Lower lobe of right lung (tissue), 2 donors: ENCODE results near the gene CYBRD1. TPM values are rescaled to one million over a fixed set of nuclear protein-coding genes. Genes with fewer than 3 reads are reported as not detected.
A peak's percentile ranks its signal among the peaks of the same experiment; 100 is the strongest.

ENCODE experiments used
- ATAC-seq, 2 donors: fragments of 200-7000 bp; cut with Tn5 transposase; one replicate each; pipeline ENCODE4 v1.9.1; 2020 to 2022; ENCODE audit warnings: mild to moderate bottlenecking in 2 of 2, moderate library complexity in 2 of 2
- DNase-seq: peaks from one replicate; pipeline ENCODE4 v3.0.0-alpha.2; 2020
- H3K27ac ChIP-seq: fragments of 200-600 bp; one replicate; pipeline ENCODE4 v1.8.0; 2022
- H3K27me3 ChIP-seq: fragments of 200-600 bp; one replicate; pipeline ENCODE4 v1.8.0; 2022; ENCODE audit warnings: low read depth
- H3K36me3 ChIP-seq: fragments of 200-600 bp; one replicate; pipeline ENCODE4 v1.8.0; 2022; ENCODE audit warnings: mild to moderate bottlenecking
- H3K4me1 ChIP-seq: fragments of 200-600 bp; one replicate; pipeline ENCODE4 v1.8.0; 2022
- H3K4me3 ChIP-seq: fragments of 200-600 bp; one replicate; pipeline ENCODE4 v1.8.0; 2022; ENCODE audit warnings: mild to moderate bottlenecking
- H3K9me3 ChIP-seq: fragments of 200-600 bp; one replicate; pipeline ENCODE4 v1.8.0; 2022
- CTCF ChIP-seq: fragments of 200-600 bp; IDR thresholded peaks from one replicate; pipeline ENCODE4 v1.8.0; 2022; ENCODE audit warnings: antibody characterized with exemption, mild to moderate bottlenecking
- intact Hi-C: fragments of 100-400 bp; cut with DNase I; formaldehyde crosslinking; loops from one replicate; pipeline ENCODE4 v1.11.0; 2022
- long read RNA-seq: library from polyadenylated mRNA; unstranded; transcript quantifications from one replicate; pipeline ENCODE4 v2.0.0, GENCODE V29; 2021
- total RNA-seq: library from RNA; stranded (reverse); fragmentation: NEBNext Ultra II Directional; extraction: Animal tissue kit (Norgen Biotek cat#: 25700); gene quantifications from one replicate; pipeline ENCODE4 v1.2.1, GENCODE V29; 2021
- donor health status: DM: no; HTN: yes; CAD: no; lungs with severe emphysema.

The CYBRD1 gene
- total RNA-seq: 262 TPM
- long read RNA-seq, full-length matches to known transcripts: 161 of 209 reads
- long read RNA-seq, partial matches to known transcripts: 2 of 209 reads
- long read RNA-seq, other reads (novel, unspliced or antisense): 46 of 209 reads

- ATAC-seq (peak; percentile 91 to 92), DNase-seq (peak; percentile 90)
- Histone ChIP-seq H3K36me3 (no peaks in the 10 kb centered on the region), H3K4me3 (peak within 1 kb of the TSS; percentile 89), H3K27me3 (no peaks in the 10 kb centered on the region), H3K27ac (peak within 1 kb of the TSS; percentile 93), H3K9me3 (no peaks in the 10 kb centered on the region), H3K4me1 (peaks cover 36% of the 10 kb centered on the region)
- no peak for TF ChIP-seq CTCF
- intact Hi-C loops: no loop called here
Measured at GRCh38 chr2:171522052-171522787, at the start of gene CYBRD1. Gene CYBRD1, plus strand, starts transcription at chr2:171522474. Its CDS starts 72 bp downstream, at chr2:171522546.

GRCh38 chr2:171475979-171476378, 46.3 kb upstream of the CYBRD1 start:
- ATAC-seq: no peak
- intact Hi-C loops: no loop called here
- Histone ChIP-seq H3K27ac (no peak overlapping the region), H3K27me3 (no peaks in the 10 kb centered on the region), H3K9me3 (no peaks in the 10 kb centered on the region), H3K36me3 (peaks cover 70% of the 10 kb centered on the region), H3K4me3 (no peak overlapping the region), H3K4me1 (no peaks in the 10 kb centered on the region)
- TF ChIP-seq CTCF: no peak
- no peak for DNase-seq

- ATAC-seq (no peak), DNase-seq (no peak)
- no peak overlapping the region for H3K27ac ChIP-seq
- TF ChIP-seq CTCF: no peak
- H3K4me1 ChIP-seq: no peaks in the 10 kb centered on the region
- peaks cover 60% of the 10 kb centered on the region for H3K36me3 ChIP-seq
- intact Hi-C loops: no loop called here
- no peak overlapping the region for H3K4me3 ChIP-seq
- no peaks in the 10 kb centered on the region for H3K27me3 ChIP-seq
- no peaks in the 10 kb centered on the region for H3K9me3 ChIP-seq
Measured at GRCh38 chr2:171478345-171478744, 43.9 kb upstream of the CYBRD1 start.

- no peak overlapping the region for H3K27ac ChIP-seq
- no peaks in the 10 kb centered on the region for H3K4me1 ChIP-seq
- DNase-seq: no peak
- no peaks in the 10 kb centered on the region for H3K9me3 ChIP-seq
- intact Hi-C loops: no loop called here
- no peak for ATAC-seq
- no peak for TF ChIP-seq CTCF
- H3K4me3 ChIP-seq: no peak overlapping the region
- no peaks in the 10 kb centered on the region for H3K27me3 ChIP-seq
- peaks cover 50% of the 10 kb centered on the region for H3K36me3 ChIP-seq
Measured at GRCh38 chr2:171479154-171479814, 43.0 kb upstream of the CYBRD1 start.

- ATAC-seq: no peak
- Histone ChIP-seq H3K36me3 (peaks cover 34% of the 10 kb centered on the region), H3K27me3 (no peaks in the 10 kb centered on the region), H3K4me1 (no peaks in the 10 kb centered on the region), H3K4me3 (no peak overlapping the region), H3K27ac (no peak overlapping the region), H3K9me3 (no peaks in the 10 kb centered on the region)
- TF ChIP-seq CTCF: no peak
- intact Hi-C loops: no loop called here
- no peak for DNase-seq
Measured at GRCh38 chr2:171480908-171481307, 41.4 kb upstream of the CYBRD1 start.
